Measurements from ENCODE around the gene MRPL33.

Gene MRPL33

GRCh38 chr2:27771202-27771547, 344 bp upstream of the MRPL33 start:
- TF ChIP-seq EP300 (IDR thresholded peaks at IDR 0.05; ENCODE audit: borderline replicate concordance) = no peak
- TF ChIP-seq RAD21 (IDR thresholded peaks at IDR 0.05; ENCODE audit: low read depth) = no peak
- no peak for TF ChIP-seq EGR1 (IDR thresholded peaks at IDR 0.05)
- TF ChIP-seq TAF1 (IDR thresholded peaks at IDR 0.05; ENCODE audit: low read depth) = no peak
- TF ChIP-seq FOXM1 (IDR thresholded peaks at IDR 0.05; ENCODE audit: borderline replicate concordance, low read depth) = no peak
- TF ChIP-seq NFIC (IDR thresholded peaks at IDR 0.05) = no peak
- TF ChIP-seq YY1 (IDR thresholded peaks at IDR 0.05; ENCODE audit: low read depth) = no peak
- TF ChIP-seq TEAD4 (IDR thresholded peaks at IDR 0.05) = no peak

GRCh38 chr2:27772804-27773203, 1.3 kb downstream of the MRPL33 start:
- TF ChIP-seq TAF1 (IDR thresholded peaks at IDR 0.05; ENCODE audit: low read depth) = no peak
- TF ChIP-seq TCF12 (IDR thresholded peaks at IDR 0.05; ENCODE audit: low read depth) = no peak
- no peak for TF ChIP-seq ZBTB7A (IDR thresholded peaks at IDR 0.05; ENCODE audit: low read depth)
- no peak for TF ChIP-seq EGR1 (IDR thresholded peaks at IDR 0.05)
- TF ChIP-seq FOXM1 (IDR thresholded peaks at IDR 0.05; ENCODE audit: borderline replicate concordance, low read depth) = no peak
- TF ChIP-seq TEAD4 (IDR thresholded peaks at IDR 0.05) = no peak
- no peak for TF ChIP-seq USF1 (IDR thresholded peaks at IDR 0.05)
- no peak for TF ChIP-seq CEBPB (IDR thresholded peaks at IDR 0.05)
- TF ChIP-seq CREB1 (IDR thresholded peaks at IDR 0.05; ENCODE audit: low read depth) = no peak
- no peak for TF ChIP-seq NFIC (IDR thresholded peaks at IDR 0.05)
- TF ChIP-seq MAX (IDR thresholded peaks at IDR 0.05) = no peak
- no peak for TF ChIP-seq EP300 (IDR thresholded peaks at IDR 0.05; ENCODE audit: borderline replicate concordance)
- no peak for TF ChIP-seq YY1 (IDR thresholded peaks at IDR 0.05; ENCODE audit: low read depth)
- TF ChIP-seq RAD21 (IDR thresholded peaks at IDR 0.05; ENCODE audit: low read depth) = no peak
- TF ChIP-seq REST (IDR thresholded peaks at IDR 0.05; ENCODE audit: low read depth) = no peak

- TF ChIP-seq TCF12 (IDR thresholded peaks at IDR 0.05; ENCODE audit: low read depth) (no peak), CEBPB (IDR thresholded peaks at IDR 0.05) (no peak), FOXM1 (IDR thresholded peaks at IDR 0.05; ENCODE audit: borderline replicate concordance, low read depth) (no peak), MAX (IDR thresholded peaks at IDR 0.05) (no peak), NFIC (IDR thresholded peaks at IDR 0.05) (no peak), EGR1 (IDR thresholded peaks at IDR 0.05) (no peak)
Observed at GRCh38 chr2:27773959-27774358, 2.4 kb downstream of the MRPL33 start.

GRCh38 chr2:27776097-27776496, 4.6 kb downstream of the MRPL33 start:
- TF ChIP-seq TAF1 (IDR thresholded peaks at IDR 0.05; ENCODE audit: low read depth) (no peak), NFIC (IDR thresholded peaks at IDR 0.05) (no peak), MAX (IDR thresholded peaks at IDR 0.05) (no peak), TCF12 (IDR thresholded peaks at IDR 0.05; ENCODE audit: low read depth) (no peak), YY1 (IDR thresholded peaks at IDR 0.05; ENCODE audit: low read depth) (no peak), RAD21 (IDR thresholded peaks at IDR 0.05; ENCODE audit: low read depth) (no peak), EGR1 (IDR thresholded peaks at IDR 0.05) (no peak), REST (IDR thresholded peaks at IDR 0.05; ENCODE audit: low read depth) (no peak), CEBPB (IDR thresholded peaks at IDR 0.05) (no peak), ZBTB7A (IDR thresholded peaks at IDR 0.05; ENCODE audit: low read depth) (no peak), TEAD4 (IDR thresholded peaks at IDR 0.05) (no peak), FOXM1 (IDR thresholded peaks at IDR 0.05; ENCODE audit: borderline replicate concordance, low read depth) (no peak), EP300 (IDR thresholded peaks at IDR 0.05; ENCODE audit: borderline replicate concordance) (no peak), USF1 (IDR thresholded peaks at IDR 0.05) (no peak), CREB1 (IDR thresholded peaks at IDR 0.05; ENCODE audit: low read depth) (no peak)

GRCh38 chr2:27776696-27777095, 5.2 kb downstream of the MRPL33 start:
- TF ChIP-seq CREB1 (IDR thresholded peaks at IDR 0.05; ENCODE audit: low read depth) = no peak
- TF ChIP-seq TEAD4 (IDR thresholded peaks at IDR 0.05) = no peak
- TF ChIP-seq FOXM1 (IDR thresholded peaks at IDR 0.05; ENCODE audit: borderline replicate concordance, low read depth) = no peak
- TF ChIP-seq NFIC (IDR thresholded peaks at IDR 0.05) = no peak

- no peak for TF ChIP-seq REST (IDR thresholded peaks at IDR 0.05; ENCODE audit: low read depth)
- TF ChIP-seq EGR1 (IDR thresholded peaks at IDR 0.05) = no peak
- no peak for TF ChIP-seq TCF12 (IDR thresholded peaks at IDR 0.05; ENCODE audit: low read depth)
- no peak for TF ChIP-seq ZBTB7A (IDR thresholded peaks at IDR 0.05; ENCODE audit: low read depth)
- TF ChIP-seq RAD21 (IDR thresholded peaks at IDR 0.05; ENCODE audit: low read depth) = no peak
- no peak for TF ChIP-seq EP300 (IDR thresholded peaks at IDR 0.05; ENCODE audit: borderline replicate concordance)
- TF ChIP-seq CREB1 (IDR thresholded peaks at IDR 0.05; ENCODE audit: low read depth) = no peak
- no peak for TF ChIP-seq CEBPB (IDR thresholded peaks at IDR 0.05)
- TF ChIP-seq FOXM1 (IDR thresholded peaks at IDR 0.05; ENCODE audit: borderline replicate concordance, low read depth) = no peak
- no peak for TF ChIP-seq YY1 (IDR thresholded peaks at IDR 0.05; ENCODE audit: low read depth)
- TF ChIP-seq TAF1 (IDR thresholded peaks at IDR 0.05; ENCODE audit: low read depth) = no peak
- no peak for TF ChIP-seq TEAD4 (IDR thresholded peaks at IDR 0.05)
- TF ChIP-seq MAX (IDR thresholded peaks at IDR 0.05) = no peak
Observed at GRCh38 chr2:27779417-27780055, 8.0 kb downstream of the MRPL33 start.

Measured in Ishikawa (cell line).